ENCODE data around the gene NRIP2. TPM values are rescaled to one million over a fixed set of nuclear protein-coding genes. Genes with fewer than 3 reads are reported as not detected.

The NRIP2 gene
- total and polyA plus RNA-seq, 12 donors = 1.4 to 4.0 (median 2.5) TPM

DNA sequence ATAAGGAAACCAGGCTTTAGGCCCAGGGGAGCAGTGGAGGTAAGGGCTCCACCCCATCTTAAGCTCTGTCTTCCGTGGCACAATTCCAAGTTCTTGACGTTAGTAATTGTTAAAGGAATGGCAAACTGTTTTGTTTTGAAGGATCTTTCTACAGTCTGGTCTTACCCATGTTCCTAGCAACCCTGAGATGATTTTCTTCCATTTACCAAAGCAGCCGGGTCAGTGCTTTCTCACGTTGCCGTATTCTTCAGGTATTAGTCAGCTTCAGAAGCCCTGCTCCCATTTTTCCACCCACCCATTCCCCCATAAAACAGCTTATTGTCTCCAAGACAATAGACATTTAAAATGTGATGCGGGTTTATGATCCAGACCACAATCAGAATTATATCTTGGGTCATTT is 10.3 kb downstream of the NRIP2 start:
- WGBS, 2 donors = 81 to 83% methylated on average over 6 of the region's 6 CpGs
- ATAC-seq (no peak), DNase-seq (no peak)
- intact Hi-C loops (cut with DNase I) = no loop called here
- H3K9me3 ChIP-seq = no peaks in the 10 kb centered on the region
- TF ChIP-seq, protein P1, sequence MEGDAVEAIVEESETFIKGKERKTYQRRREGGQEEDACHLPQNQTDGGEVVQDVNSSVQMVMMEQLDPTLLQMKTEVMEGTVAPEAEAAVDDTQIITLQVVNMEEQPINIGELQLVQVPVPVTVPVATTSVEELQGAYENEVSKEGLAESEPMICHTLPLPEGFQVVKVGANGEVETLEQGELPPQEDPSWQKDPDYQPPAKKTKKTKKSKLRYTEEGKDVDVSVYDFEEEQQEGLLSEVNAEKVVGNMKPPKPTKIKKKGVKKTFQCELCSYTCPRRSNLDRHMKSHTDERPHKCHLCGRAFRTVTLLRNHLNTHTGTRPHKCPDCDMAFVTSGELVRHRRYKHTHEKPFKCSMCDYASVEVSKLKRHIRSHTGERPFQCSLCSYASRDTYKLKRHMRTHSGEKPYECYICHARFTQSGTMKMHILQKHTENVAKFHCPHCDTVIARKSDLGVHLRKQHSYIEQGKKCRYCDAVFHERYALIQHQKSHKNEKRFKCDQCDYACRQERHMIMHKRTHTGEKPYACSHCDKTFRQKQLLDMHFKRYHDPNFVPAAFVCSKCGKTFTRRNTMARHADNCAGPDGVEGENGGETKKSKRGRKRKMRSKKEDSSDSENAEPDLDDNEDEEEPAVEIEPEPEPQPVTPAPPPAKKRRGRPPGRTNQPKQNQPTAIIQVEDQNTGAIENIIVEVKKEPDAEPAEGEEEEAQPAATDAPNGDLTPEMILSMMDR (IDR thresholded peaks at IDR 0.05) = no peak
- H3K27me3 ChIP-seq = no peaks in the 10 kb centered on the region
- H3K36me3 ChIP-seq = peaks cover 0 to 100% (median 77%) of the 10 kb centered on the region in 9 donors
- no peak overlapping the region for H3K4me3 ChIP-seq
- H3K4me1 ChIP-seq = no peaks in the 10 kb centered on the region
- H3K27ac ChIP-seq = no peak overlapping the region

GRCh38 chr12:2823483-2823882 is 11.4 kb downstream of the NRIP2 start:
- Histone ChIP-seq H3K4me3 (no peak overlapping the region), H3K27me3 (no peaks in the 10 kb centered on the region), H3K9me3 (no peaks in the 10 kb centered on the region), H3K36me3 (peaks cover 0 to 100% (median 82%) of the 10 kb centered on the region in 9 donors), H3K4me1 (no peaks in the 10 kb centered on the region), H3K27ac (no peak overlapping the region)
- DNase-seq = no peak
- TF ChIP-seq, protein P1 (IDR thresholded peaks at IDR 0.05) = no peak
- intact Hi-C loops (cut with DNase I) = no loop called here
- WGBS, 2 donors = 77 to 81% methylated on average over 7 of the region's 7 CpGs
- no peak for ATAC-seq

DNA sequence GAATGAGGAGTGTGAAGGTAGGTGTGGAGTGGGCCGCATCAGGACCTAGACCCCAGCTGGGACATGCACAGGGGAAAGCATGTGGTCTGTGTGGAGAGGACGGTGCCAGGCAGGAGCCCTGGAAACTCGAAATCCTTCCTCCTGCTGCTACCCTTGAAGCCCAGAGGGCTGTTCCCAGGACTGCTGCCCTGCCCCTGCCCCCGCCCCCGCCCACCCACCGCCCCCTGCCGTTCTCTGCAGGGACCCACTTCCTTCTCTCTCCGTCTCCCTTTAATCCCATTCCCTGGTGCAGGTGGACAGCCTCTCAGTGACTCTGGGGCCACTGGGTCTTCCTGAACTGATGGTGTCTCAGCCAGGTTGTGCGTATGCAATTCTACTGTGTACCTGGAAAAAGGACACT is 14.4 kb downstream of the NRIP2 start:
- intact Hi-C loops (cut with DNase I) = no loop called here
- Histone ChIP-seq H3K4me1 (no peaks in the 10 kb centered on the region), H3K9me3 (no peaks in the 10 kb centered on the region), H3K27ac (no peak overlapping the region), H3K27me3 (no peaks in the 10 kb centered on the region), H3K36me3 (peaks cover 0 to 99% (median 65%) of the 10 kb centered on the region in 9 donors), H3K4me3 (no peak overlapping the region)
- no peak for DNase-seq
- 85 to 88% methylated on average over 9 of the region's 9 CpGs for WGBS, 2 donors
- no peak for ATAC-seq
- TF ChIP-seq, protein P1 (IDR thresholded peaks at IDR 0.05) = no peak

- H3K9me3 ChIP-seq = no peaks in the 10 kb centered on the region
- ATAC-seq (no peak), DNase-seq (no peak)
- TF ChIP-seq, protein P1 (IDR thresholded peaks at IDR 0.05) = no peak
- peaks cover 0 to 99% (median 59%) of the 10 kb centered on the region in 9 donors for H3K36me3 ChIP-seq
- H3K4me3 ChIP-seq = no peak overlapping the region
- H3K4me1 ChIP-seq = peaks cover 0 to 3% (median 0%) of the 10 kb centered on the region in 9 donors
- WGBS, 2 donors = 96 to 98% methylated on average over 15 of the region's 15 CpGs
- intact Hi-C loops (cut with DNase I) = no loop called here
- H3K27ac ChIP-seq = no peak overlapping the region
- H3K27me3 ChIP-seq = no peaks in the 10 kb centered on the region
Measured at GRCh38 chr12:2819810-2820209, 15.0 kb downstream of the NRIP2 start.

Measured in heart right ventricle (tissue), 16 donors.